Thoracic aorta (tissue), 2 donors: ENCODE results near the gene CAPN12. TPM values are rescaled to one million over a fixed set of nuclear protein-coding genes. Genes with fewer than 3 reads are reported as not detected.
A peak's percentile ranks its signal among the peaks of the same experiment; 100 is the strongest.

ENCODE experiments used
- ATAC-seq: fragments of 150-250 bp; one replicate; pipeline ENCODE4 v1.8.0; 2017; ENCODE audit warnings: low read depth; ENCODE audit not compliant: insufficient number of reproducible peaks, low FRiP score
- DNase-seq: peaks from one replicate; pipeline ENCODE4 v3.0.0-alpha.2; 2020; ENCODE audit warnings: low spot score
- H3K27ac ChIP-seq, 2 donors: fragments of 200-600 bp; sonication (generic); 1 replicate in 1 of 2; 2 replicates in 1 of 2; pipeline ENCODE4 v1.5.1; 2016; ENCODE audit warnings: mild to moderate bottlenecking in 2 of 2, moderate library complexity in 2 of 2
- H3K27me3 ChIP-seq: fragments of 200-600 bp; sonication (generic); replicated peaks from 2 replicates; pipeline ENCODE4 v1.6.0; 2016; ENCODE audit warnings: mild to moderate bottlenecking; ENCODE audit not compliant: insufficient read depth
- H3K36me3 ChIP-seq: fragments of 200-600 bp; sonication (generic); one replicate; pipeline ENCODE4 v1.5.1; 2016
- H3K4me1 ChIP-seq, 2 donors: fragments of 200-600 bp; sonication (generic); 1 replicate in 1 of 2; 2 replicates in 1 of 2; pipeline versions ENCODE4 v1.5.1 to v1.6.0; 2016; ENCODE audit warnings: low read depth in 2 of 2, mild to moderate bottlenecking in 1 of 2; ENCODE audit not compliant: control insufficient read depth in 1 of 2
- H3K4me3 ChIP-seq: fragments of 200-600 bp; sonication (generic); 2 replicates; pipeline ENCODE4 v1.5.1; 2016; ENCODE audit warnings: mild to moderate bottlenecking
- H3K9me3 ChIP-seq: fragments of 200-600 bp; sonication (generic); 2 replicates; pipeline ENCODE4 v1.5.1; 2016
- CTCF ChIP-seq: fragments of 200-600 bp; sonication (generic); IDR thresholded peaks from one replicate; pipeline ENCODE4 v1.5.1; 2019; ENCODE audit warnings: antibody characterized with exemption
- total RNA-seq, 2 donors: library from RNA; depleted of rRNA; stranded (reverse); fragments of >200 nt; gene quantifications; one replicate each; pipeline versions ENCODE4 v1.1.0 to v1.2.3, GENCODE V29; 2016

The CAPN12 gene
- total RNA-seq, 2 donors from 2014 or later, result 0.81 to 2.1 TPM

DNA sequence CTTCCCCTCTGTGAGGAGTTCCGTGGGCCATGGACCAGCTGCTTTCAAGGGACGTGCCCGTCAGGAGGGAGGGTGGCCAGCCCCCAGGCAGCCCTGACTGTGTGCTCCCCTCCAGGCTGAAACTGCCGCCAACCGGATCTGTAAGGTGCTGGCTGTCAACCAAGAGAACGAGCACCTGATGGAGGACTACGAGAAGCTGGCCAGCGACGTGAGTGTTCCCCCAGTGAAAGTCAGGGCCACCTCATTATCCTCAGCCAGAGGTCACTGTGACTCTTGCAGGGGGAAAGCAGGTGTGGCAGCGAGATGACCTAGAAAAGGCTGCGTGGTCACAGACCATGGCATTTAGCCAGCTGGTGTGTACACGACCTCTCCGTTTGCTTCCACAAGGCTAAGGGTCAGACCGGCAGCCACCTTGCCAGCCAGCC lies 29.9 kb downstream of the CAPN12 start:
- ATAC-seq, result no peak
- Histone ChIP-seq H3K36me3 (peaks cover 80% of the 10 kb centered on the region), H3K27me3 (no peaks in the 10 kb centered on the region), H3K4me3 (no peak overlapping the region), H3K27ac (peak overlapping the region; percentile 81 to 82), H3K4me1 (peaks cover 45 to 76% of the 10 kb centered on the region in 2 donors), H3K9me3 (no peaks in the 10 kb centered on the region)
- DNase-seq, result no peak
- TF ChIP-seq CTCF, result no peak

GRCh38 chr19:38713865-38714264 lies 30.4 kb downstream of the CAPN12 start:
- Histone ChIP-seq H3K27ac (peak overlapping the region; percentile 81 to 82), H3K36me3 (peaks cover 82% of the 10 kb centered on the region)
- no peak for TF ChIP-seq CTCF

GRCh38 chr19:38713227-38713649 lies 31.0 kb downstream of the CAPN12 start:
- ATAC-seq (no peak), DNase-seq (no peak)
- Histone ChIP-seq H3K27ac (peak overlapping the region; percentile 81 to 82), H3K9me3 (no peaks in the 10 kb centered on the region), H3K36me3 (peaks cover 82% of the 10 kb centered on the region), H3K4me3 (no peak overlapping the region), H3K27me3 (no peaks in the 10 kb centered on the region), H3K4me1 (peaks cover 44 to 76% of the 10 kb centered on the region in 2 donors)
- TF ChIP-seq CTCF, result no peak

More at GRCh38 chr19:38713865-38714264, 30.4 kb downstream of the CAPN12 start:
- DNase-seq (no peak), ATAC-seq (no peak)
- Histone ChIP-seq H3K27me3 (no peaks in the 10 kb centered on the region), H3K4me3 (no peak overlapping the region), H3K4me1 (peaks cover 44 to 76% of the 10 kb centered on the region in 2 donors), H3K9me3 (no peaks in the 10 kb centered on the region)

- Histone ChIP-seq H3K4me1 (peaks cover 49 to 86% of the 10 kb centered on the region in 2 donors), H3K9me3 (no peaks in the 10 kb centered on the region), H3K4me3 (no peak overlapping the region), H3K27me3 (no peaks in the 10 kb centered on the region), H3K36me3 (peaks cover 82% of the 10 kb centered on the region), H3K27ac (peak overlapping the region; percentile 81 to 82)
- ATAC-seq (no peak), DNase-seq (no peak)
- TF ChIP-seq CTCF, result no peak
Measured at GRCh38 chr19:38712161-38712748, 32.0 kb downstream of the CAPN12 start.

DNA sequence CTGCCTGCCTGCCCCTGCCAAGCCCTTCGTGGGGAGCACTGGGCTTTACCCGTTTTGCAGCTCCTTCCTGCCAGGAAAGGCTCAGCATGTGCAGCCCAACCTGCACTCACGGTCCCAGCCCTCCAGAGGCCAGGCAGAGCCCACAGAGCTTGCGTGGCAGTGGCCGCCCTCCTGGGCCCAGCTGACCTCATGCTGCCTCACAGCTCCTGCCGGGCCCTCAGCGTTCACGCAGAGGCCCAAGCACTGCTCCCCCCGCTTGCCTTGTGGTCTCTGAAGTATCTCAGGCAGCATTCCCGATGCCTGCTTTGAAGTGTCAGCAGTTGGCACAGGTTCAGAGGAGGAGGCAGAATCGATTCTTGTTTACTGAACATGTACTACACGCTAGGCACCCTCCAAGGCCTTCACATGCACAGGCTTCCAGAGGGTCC lies 32.5 kb downstream of the CAPN12 start:
- DNase-seq (no peak), ATAC-seq (no peak)
- Histone ChIP-seq H3K36me3 (peaks cover 82% of the 10 kb centered on the region), H3K27me3 (no peaks in the 10 kb centered on the region), H3K27ac (peak overlapping the region; percentile 81 to 82), H3K9me3 (no peaks in the 10 kb centered on the region), H3K4me3 (no peak overlapping the region), H3K4me1 (peaks cover 50 to 91% of the 10 kb centered on the region in 2 donors)
- no peak for TF ChIP-seq CTCF
